Smooth muscle cell (in vitro differentiated cells): ENCODE results near the gene GRAP. TPM values are rescaled to one million over a fixed set of nuclear protein-coding genes. Genes with fewer than 3 reads are reported as not detected.

Experiments
- DNase-seq: peaks from one replicate; lab custom pipeline; 2025; ENCODE audit not compliant: unreplicated experiment; lab: John Stamatoyannopoulos, UW
- H2AFZ ChIP-seq: fragments of 200-600 bp; sonication (generic); 2 replicates; pipeline ENCODE4 v1.6.0; 2016; ENCODE audit warnings: antibody characterized with exemption, low read depth, mild to moderate bottlenecking
- H3F3A ChIP-seq: fragments of 200-600 bp; sonication (generic); 2 replicates; pipeline ENCODE4 v1.6.0; 2017; ENCODE audit warnings: antibody characterized with exemption, low read depth
- H3K27ac ChIP-seq: fragments of 200-600 bp; sonication (generic); 2 replicates; pipeline ENCODE4 v1.5.1; 2016; ENCODE audit warnings: low read depth, mild to moderate bottlenecking
- H3K27me3 ChIP-seq: fragments of 200-600 bp; sonication (generic); 2 replicates; pipeline ENCODE4 v1.6.1; 2016; ENCODE audit warnings: low read depth, mild to moderate bottlenecking
- H3K36me3 ChIP-seq: fragments of 200-600 bp; sonication (generic); 2 replicates; pipeline ENCODE4 v1.5.1; 2016; ENCODE audit warnings: low read depth
- H3K4me1 ChIP-seq: fragments of 200-600 bp; sonication (generic); 2 replicates; pipeline ENCODE4 v1.5.1; 2016; ENCODE audit warnings: low read depth
- H3K4me2 ChIP-seq: fragments of 200-600 bp; sonication (generic); 2 replicates; pipeline ENCODE4 v1.6.0; 2016; ENCODE audit warnings: mild to moderate bottlenecking
- H3K4me3 ChIP-seq: fragments of 200-600 bp; sonication (generic); 2 replicates; pipeline ENCODE4 v1.5.1; 2016; ENCODE audit warnings: mild to moderate bottlenecking
- H3K79me2 ChIP-seq: fragments of 200-600 bp; sonication (generic); 2 replicates; pipeline ENCODE4 v1.6.0; 2016; ENCODE audit warnings: low read depth, mild to moderate bottlenecking
- H3K9ac ChIP-seq: fragments of 200-600 bp; sonication (generic); 2 replicates; pipeline ENCODE4 v1.6.0; 2016; ENCODE audit warnings: low read depth
- H3K9me3 ChIP-seq: fragments of 200-600 bp; sonication (generic); replicated peaks from 2 replicates; pipeline ENCODE4 v1.5.1; 2016; ENCODE audit warnings: low read depth
- H4K20me1 ChIP-seq: fragments of 200-600 bp; sonication (generic); 2 replicates; pipeline ENCODE4 v1.6.0; 2016; ENCODE audit warnings: low read depth
- WGBS: methylation state at CpG from one replicate; pipeline ENCODE4 v1.1.7; 2016; ENCODE audit warnings: low lambda C conversion rate; 5-methylcytosine and 5-hydroxymethylcytosine counted together
- polyA plus RNA-seq: library from polyadenylated mRNA; unstranded; fragments of >200 nt; fragmentation: Nextera tagmentation; extraction: Ambion mirVana; gene quantifications from 2 replicates; pipeline ENCODE4 v1.2.1, GENCODE V29; 2016
- total RNA-seq: library from RNA; depleted of rRNA; stranded (reverse); fragments of >200 nt; gene quantifications from 2 replicates; pipeline ENCODE4 v1.2.3, GENCODE V29; 2014
- TF ChIP-seq, protein P1 (sequence below): fragments of 200-600 bp; sonication (generic); IDR thresholded peaks from 2 replicates; pipeline ENCODE4 v1.5.1; 2017; ENCODE audit warnings: borderline replicate concordance, mild to moderate bottlenecking, antibody characterized with exemption; ENCODE audit not compliant: insufficient read depth, poor library complexity, severe bottlenecking

The GRAP gene
- total and polyA plus RNA-seq, 2 experiments from 2014 or later = 0.30 TPM; not detected in 1

DNA sequence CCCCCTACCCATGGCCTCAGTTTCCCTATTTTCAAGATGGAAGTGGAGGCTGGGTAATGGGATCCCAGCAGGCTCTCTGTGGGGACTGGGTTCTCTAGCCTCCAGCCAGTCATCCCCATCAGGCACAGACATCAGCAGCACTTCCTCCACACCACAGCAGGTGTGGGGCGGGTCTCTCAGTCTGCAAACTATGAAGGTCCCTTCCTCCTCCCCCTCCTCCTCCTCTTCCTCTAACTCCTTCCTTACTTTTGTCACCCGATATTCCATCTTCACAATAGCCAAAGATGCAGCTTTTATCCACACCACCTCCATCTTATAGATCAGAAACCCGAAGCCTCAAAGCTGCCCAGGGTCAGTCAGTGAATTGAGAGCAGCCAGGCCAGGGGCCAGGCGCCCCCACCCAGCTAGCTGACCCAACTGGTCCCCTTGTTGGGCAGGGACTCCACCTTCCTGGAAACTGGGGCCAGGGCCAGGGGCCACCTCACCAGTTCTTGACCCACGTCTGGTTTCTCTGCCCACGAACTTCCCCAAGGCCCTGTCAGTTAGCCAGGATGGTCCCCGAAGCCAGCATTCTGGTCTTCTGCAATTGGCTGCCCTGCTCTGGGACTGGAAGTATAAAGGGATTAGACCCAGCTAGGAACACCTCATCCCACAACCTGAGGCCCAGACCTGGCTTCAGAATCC lies 44.7 kb downstream of the GRAP start:
- Histone ChIP-seq H3K9ac (no peak overlapping the region), H3K27ac (no peak overlapping the region)
- DNase-seq = no peak

GRCh38 chr17:19000531-19001325 lies 46.0 kb downstream of the GRAP start:
- peaks cover 3% of the 10 kb centered on the region for H3K9me3 ChIP-seq

More for the DNA sequence above, 44.7 kb downstream of the GRAP start:
- H3K36me3 ChIP-seq = no peaks in the 10 kb centered on the region
- H3K79me2 ChIP-seq = peaks cover 9% of the 10 kb centered on the region
- no peaks in the 10 kb centered on the region for H3K9me3 ChIP-seq
- H3K4me1 ChIP-seq = peaks cover 13% of the 10 kb centered on the region
- peak overlapping the region; percentile 76 for H3K4me3 ChIP-seq
- H3K4me2 ChIP-seq = peak overlapping the region; percentile 99
- H3F3A ChIP-seq = peaks cover 4% of the 10 kb centered on the region
- H2AFZ ChIP-seq = no peak overlapping the region
- TF ChIP-seq, protein P1, sequence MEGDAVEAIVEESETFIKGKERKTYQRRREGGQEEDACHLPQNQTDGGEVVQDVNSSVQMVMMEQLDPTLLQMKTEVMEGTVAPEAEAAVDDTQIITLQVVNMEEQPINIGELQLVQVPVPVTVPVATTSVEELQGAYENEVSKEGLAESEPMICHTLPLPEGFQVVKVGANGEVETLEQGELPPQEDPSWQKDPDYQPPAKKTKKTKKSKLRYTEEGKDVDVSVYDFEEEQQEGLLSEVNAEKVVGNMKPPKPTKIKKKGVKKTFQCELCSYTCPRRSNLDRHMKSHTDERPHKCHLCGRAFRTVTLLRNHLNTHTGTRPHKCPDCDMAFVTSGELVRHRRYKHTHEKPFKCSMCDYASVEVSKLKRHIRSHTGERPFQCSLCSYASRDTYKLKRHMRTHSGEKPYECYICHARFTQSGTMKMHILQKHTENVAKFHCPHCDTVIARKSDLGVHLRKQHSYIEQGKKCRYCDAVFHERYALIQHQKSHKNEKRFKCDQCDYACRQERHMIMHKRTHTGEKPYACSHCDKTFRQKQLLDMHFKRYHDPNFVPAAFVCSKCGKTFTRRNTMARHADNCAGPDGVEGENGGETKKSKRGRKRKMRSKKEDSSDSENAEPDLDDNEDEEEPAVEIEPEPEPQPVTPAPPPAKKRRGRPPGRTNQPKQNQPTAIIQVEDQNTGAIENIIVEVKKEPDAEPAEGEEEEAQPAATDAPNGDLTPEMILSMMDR = no peak
- H3K27me3 ChIP-seq = no peaks in the 10 kb centered on the region
- WGBS = 84% methylated on average over 7 of the region's 7 CpGs
- H4K20me1 ChIP-seq = peaks cover 64% of the 10 kb centered on the region

DNA sequence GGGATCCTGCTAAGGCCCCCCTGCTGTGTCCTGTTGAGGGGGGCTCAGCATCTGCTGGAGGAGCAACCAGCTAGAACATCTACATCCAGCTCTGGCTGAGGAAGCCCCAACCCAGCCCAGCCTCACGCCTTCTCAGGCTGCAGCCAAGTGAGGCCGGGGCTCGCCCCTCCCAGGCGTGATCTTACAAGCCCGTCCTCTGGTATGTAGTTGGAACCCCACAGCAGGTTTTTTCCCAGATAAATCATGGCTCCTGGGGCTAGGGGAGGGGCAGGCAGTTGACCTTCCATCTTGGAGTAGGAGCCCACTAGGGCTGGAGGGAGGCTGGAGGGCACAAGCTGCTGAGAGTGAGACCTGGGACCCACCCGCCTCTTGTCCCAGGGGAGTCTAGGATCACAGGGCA lies 46.8 kb downstream of the GRAP start:
- peaks cover 8% of the 10 kb centered on the region for H3K9me3 ChIP-seq
- H3K4me3 ChIP-seq = no peak overlapping the region
- WGBS = 88% methylated on average over 6 of the region's 6 CpGs
- peak overlapping the region; percentile 35 for H3K9ac ChIP-seq
- H2AFZ ChIP-seq = no peak overlapping the region
- peaks cover 7% of the 10 kb centered on the region for H3K36me3 ChIP-seq
- H3K27ac ChIP-seq = peak overlapping the region; percentile 54
- peaks cover 84% of the 10 kb centered on the region for H4K20me1 ChIP-seq
- H3K79me2 ChIP-seq = peaks cover 23% of the 10 kb centered on the region
- H3K4me1 ChIP-seq = peaks cover 13% of the 10 kb centered on the region
- DNase-seq = no peak
- H3F3A ChIP-seq = no peaks in the 10 kb centered on the region
- H3K4me2 ChIP-seq = no peak overlapping the region
- TF ChIP-seq, protein P1 = no peak
- H3K27me3 ChIP-seq = no peaks in the 10 kb centered on the region

More at GRCh38 chr17:19000531-19001325, 46.0 kb downstream of the GRAP start:
- Histone ChIP-seq H3K4me3 (peak overlapping the region; percentile 14), H4K20me1 (peaks cover 76% of the 10 kb centered on the region), H2AFZ (no peak overlapping the region), H3K4me1 (peaks cover 13% of the 10 kb centered on the region), H3K79me2 (peaks cover 19% of the 10 kb centered on the region), H3K9ac (peak overlapping the region; percentile 1), H3F3A (no peaks in the 10 kb centered on the region), H3K36me3 (no peaks in the 10 kb centered on the region), H3K4me2 (peak overlapping the region; percentile 99), H3K27ac (peak overlapping the region; percentile 64), H3K27me3 (no peaks in the 10 kb centered on the region)
- no peak for DNase-seq
- TF ChIP-seq, protein P1 = no peak
- WGBS = 78% methylated on average over 12 of the region's 17 CpGs
